Measurements from ENCODE around the gene ICAM3.

GRCh38 chr19:10299545-10300458 is 39.6 kb downstream of the ICAM3 start:
- TF ChIP-seq POLR2AphosphoS5 (IDR thresholded peaks at IDR 0.05) (no peak), CTCF (IDR thresholded peaks at IDR 0.05) (no peak)

All from esophagus muscularis mucosa (tissue), 3 donors.